ENCODE results near the gene ATP2C2. TPM values are rescaled to one million over a fixed set of nuclear protein-coding genes. Genes with fewer than 3 reads are reported as not detected.

The ATP2C2 gene
- total and polyA plus RNA-seq, 8 donors: 11.2 to 52.8 (median 22.2) TPM

DNA sequence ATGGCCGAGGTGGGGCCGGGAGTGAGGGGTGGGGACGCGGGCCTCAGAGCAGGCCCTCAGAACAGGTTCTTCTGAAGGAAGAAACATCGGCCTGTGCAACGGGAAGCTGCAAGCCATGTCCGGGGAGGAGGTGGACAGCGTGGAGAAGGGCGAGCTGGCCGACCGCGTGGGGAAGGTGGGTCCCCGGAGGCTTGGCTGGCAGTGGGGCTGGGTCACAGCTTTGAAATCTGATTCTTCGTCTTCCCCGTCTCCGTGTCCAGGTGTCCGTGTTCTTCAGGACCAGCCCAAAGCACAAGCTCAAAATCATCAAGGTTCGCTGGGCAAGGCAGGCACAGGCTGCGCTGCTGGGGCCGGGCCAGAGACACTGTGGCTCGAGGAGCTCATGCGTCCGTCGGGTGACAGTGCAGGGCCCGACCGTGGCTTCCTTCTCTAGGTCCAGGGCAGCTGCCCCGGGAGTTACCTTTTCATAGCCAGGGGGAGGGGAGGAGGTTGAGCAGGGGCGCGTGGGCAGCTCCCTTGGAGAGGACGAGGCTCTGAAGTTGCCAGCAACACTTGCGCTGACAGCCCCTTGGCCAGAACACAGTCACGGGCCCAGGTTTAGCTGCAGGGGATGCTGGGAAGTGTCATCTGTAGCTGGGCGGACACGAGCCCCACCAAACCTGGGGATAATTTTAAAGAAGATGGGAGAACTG is 84.9 kb downstream of the ATP2C2 start:
- Histone ChIP-seq H3K27ac (no peak overlapping the region), H3K27me3 (no peaks in the 10 kb centered on the region), H3K36me3 (peaks cover 0 to 39% of the 10 kb centered on the region in 2 donors), H3K4me3 (no peak overlapping the region), H3K4me1 (no peaks in the 10 kb centered on the region), H3K9me3 (no peaks in the 10 kb centered on the region)
- TF ChIP-seq, protein P1, sequence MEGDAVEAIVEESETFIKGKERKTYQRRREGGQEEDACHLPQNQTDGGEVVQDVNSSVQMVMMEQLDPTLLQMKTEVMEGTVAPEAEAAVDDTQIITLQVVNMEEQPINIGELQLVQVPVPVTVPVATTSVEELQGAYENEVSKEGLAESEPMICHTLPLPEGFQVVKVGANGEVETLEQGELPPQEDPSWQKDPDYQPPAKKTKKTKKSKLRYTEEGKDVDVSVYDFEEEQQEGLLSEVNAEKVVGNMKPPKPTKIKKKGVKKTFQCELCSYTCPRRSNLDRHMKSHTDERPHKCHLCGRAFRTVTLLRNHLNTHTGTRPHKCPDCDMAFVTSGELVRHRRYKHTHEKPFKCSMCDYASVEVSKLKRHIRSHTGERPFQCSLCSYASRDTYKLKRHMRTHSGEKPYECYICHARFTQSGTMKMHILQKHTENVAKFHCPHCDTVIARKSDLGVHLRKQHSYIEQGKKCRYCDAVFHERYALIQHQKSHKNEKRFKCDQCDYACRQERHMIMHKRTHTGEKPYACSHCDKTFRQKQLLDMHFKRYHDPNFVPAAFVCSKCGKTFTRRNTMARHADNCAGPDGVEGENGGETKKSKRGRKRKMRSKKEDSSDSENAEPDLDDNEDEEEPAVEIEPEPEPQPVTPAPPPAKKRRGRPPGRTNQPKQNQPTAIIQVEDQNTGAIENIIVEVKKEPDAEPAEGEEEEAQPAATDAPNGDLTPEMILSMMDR (IDR thresholded peaks at IDR 0.05): no peak
- no peak for DNase-seq
- intact Hi-C loops (cut with DNase I): no loop called here
- ATAC-seq: no peak

DNA sequence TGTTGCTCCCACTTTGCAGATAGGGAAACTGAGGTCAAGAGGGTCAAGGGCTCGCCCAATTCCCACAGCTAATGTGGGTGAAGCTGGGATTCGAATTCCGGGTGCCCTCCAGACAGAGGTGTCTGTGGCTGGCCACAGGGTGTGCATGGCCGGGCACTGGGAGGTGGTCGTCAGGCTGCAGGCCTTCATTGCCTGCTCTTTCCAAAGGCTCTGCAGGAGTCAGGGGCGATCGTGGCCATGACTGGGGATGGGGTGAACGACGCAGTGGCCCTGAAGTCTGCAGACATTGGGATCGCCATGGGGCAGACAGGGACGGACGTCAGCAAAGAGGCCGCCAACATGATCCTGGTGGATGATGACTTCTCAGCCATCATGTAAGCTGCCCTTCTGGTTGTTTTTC is 86.3 kb downstream of the ATP2C2 start:
- H3K27me3 ChIP-seq: no peaks in the 10 kb centered on the region
- peaks cover 0 to 35% of the 10 kb centered on the region in 2 donors for H3K36me3 ChIP-seq
- no peaks in the 10 kb centered on the region for H3K9me3 ChIP-seq
- ATAC-seq: no peak
- TF ChIP-seq, protein P1 (IDR thresholded peaks at IDR 0.05): no peak
- intact Hi-C loops (cut with DNase I): no loop called here
- no peak overlapping the region for H3K4me3 ChIP-seq
- no peaks in the 10 kb centered on the region for H3K4me1 ChIP-seq
- no peak for DNase-seq
- no peak overlapping the region for H3K27ac ChIP-seq

DNA sequence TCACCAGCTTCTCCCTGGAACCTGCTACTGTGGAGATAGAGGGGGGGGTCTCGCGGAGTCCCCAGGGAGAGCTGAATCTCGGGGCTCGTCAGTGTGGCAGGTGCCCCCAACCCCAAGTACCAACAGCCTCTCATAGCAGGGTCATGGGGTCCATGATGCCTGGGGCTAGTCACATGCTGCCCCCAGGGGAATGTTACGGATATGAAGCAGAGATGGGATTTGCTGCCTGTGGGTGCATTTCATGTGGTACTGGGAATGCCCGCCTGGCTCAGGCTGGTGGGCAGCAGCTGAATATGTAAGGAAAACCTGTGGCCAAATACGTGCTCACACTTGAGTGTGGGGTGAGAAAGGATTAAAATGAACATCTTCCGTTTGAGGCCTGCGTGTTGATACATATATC is 86.7 kb downstream of the ATP2C2 start:
- no peak for ATAC-seq

DNA sequence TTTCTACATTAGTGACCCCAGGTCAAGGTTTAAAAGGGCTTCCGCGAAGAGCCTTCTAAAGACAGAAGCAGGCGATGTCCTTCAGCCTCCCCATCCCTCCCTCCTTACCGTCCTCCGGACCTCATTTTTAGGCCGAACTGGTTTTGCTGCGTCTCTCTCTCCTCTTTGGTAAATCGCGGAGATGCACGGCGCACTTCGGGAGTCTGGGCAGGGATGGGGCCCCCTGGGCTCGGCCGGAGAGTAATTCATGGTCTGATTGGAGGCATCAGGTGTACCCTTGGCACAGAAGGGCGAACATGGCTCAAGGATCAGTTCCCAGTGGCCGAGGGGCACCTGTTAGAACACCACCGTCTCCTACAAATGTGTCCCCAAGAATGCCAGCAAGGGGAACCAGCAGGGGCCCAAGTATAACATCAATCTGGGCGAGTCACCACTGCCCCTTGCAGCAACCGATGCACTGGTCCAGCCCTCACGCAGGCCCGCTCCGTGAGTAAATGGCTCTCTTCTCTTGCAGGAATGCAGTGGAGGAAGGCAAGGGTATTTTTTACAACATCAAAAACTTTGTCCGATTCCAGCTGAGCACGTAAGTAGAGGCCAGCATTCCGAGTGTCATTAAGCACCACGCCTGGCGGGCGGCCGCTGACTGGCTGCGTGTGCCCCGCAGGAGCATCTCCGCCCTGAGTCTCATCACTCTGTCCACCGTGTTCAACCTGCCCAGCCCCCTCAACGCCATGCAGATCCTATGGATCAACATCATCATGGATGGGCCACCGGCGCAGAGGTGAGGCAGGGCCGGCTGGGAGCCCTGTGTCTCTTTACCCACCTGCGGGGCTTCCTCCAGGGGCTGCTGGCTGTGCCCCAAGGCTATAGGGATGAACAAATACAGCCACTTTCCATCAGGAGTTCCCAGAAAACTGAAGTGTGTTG is 90.5 kb downstream of the ATP2C2 start:
- Histone ChIP-seq H3K36me3 (peaks cover 0 to 61% of the 10 kb centered on the region in 2 donors), H3K4me1 (no peaks in the 10 kb centered on the region), H3K4me3 (no peak overlapping the region), H3K9me3 (no peaks in the 10 kb centered on the region), H3K27me3 (no peaks in the 10 kb centered on the region), H3K27ac (no peak overlapping the region)
- ATAC-seq (no peak), DNase-seq (no peak)
- intact Hi-C loops (cut with DNase I): no loop called here
- TF ChIP-seq, protein P1 (IDR thresholded peaks at IDR 0.05): no peak

More for the DNA sequence above, 86.7 kb downstream of the ATP2C2 start:
- DNase-seq: no peak
- no peaks in the 10 kb centered on the region for H3K9me3 ChIP-seq
- no peaks in the 10 kb centered on the region for H3K27me3 ChIP-seq
- no peaks in the 10 kb centered on the region for H3K4me1 ChIP-seq
- H3K4me3 ChIP-seq: no peak overlapping the region
- intact Hi-C loops (cut with DNase I): no loop called here
- H3K27ac ChIP-seq: no peak overlapping the region
- TF ChIP-seq, protein P1 (IDR thresholded peaks at IDR 0.05): no peak
- H3K36me3 ChIP-seq: peaks cover 0 to 35% of the 10 kb centered on the region in 2 donors

DNA sequence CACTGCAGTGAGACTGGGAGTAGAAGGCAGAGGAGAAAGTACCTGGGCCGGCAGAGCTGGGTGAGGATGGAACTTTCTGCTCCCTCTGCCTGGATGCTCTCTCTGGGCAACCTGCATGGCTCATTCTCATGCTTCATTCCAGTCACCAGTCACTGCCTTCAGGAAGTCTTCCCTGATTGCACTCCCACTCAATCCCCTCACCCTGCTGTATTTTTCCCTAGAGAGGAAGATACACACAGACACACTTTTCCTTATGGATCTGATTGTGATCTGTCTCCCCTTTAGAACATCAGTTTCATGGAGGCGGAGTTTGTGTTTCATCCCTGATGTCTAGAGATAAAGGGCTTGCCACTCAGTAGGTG is 91.2 kb downstream of the ATP2C2 start:
- Histone ChIP-seq H3K9me3 (no peaks in the 10 kb centered on the region), H3K36me3 (peaks cover 0 to 66% of the 10 kb centered on the region in 2 donors), H3K4me1 (no peaks in the 10 kb centered on the region), H3K27ac (no peak overlapping the region), H3K4me3 (no peak overlapping the region), H3K27me3 (no peaks in the 10 kb centered on the region)
- no peak for ATAC-seq
- intact Hi-C loops (cut with DNase I): no loop called here
- TF ChIP-seq, protein P1 (IDR thresholded peaks at IDR 0.05): no peak
- DNase-seq: no peak
